Coronary artery (tissue), 2 donors: Measurements from ENCODE around the gene JAZF1.

ENCODE experiments used
- DNase-seq: peaks from one replicate; pipeline ENCODE4 v3.0.0-alpha.2; 2017; ENCODE audit warnings: low spot score
- H3K27ac ChIP-seq, 2 donors: fragments of 200-600 bp; sonication (generic); one replicate each; pipeline ENCODE4 v1.5.1; 2016 to 2019
- H3K4me3 ChIP-seq: fragments of 200-600 bp; sonication (generic); 2 replicates; pipeline ENCODE4 v1.5.1; 2016; ENCODE audit warnings: mild to moderate bottlenecking, moderate library complexity
- TF ChIP-seq, protein P1 (sequence below): fragments of 200-600 bp; sonication (generic); IDR thresholded peaks from one replicate; pipeline ENCODE4 v1.5.1; 2019; ENCODE audit warnings: antibody characterized with exemption

JAZF1 gene

DNA sequence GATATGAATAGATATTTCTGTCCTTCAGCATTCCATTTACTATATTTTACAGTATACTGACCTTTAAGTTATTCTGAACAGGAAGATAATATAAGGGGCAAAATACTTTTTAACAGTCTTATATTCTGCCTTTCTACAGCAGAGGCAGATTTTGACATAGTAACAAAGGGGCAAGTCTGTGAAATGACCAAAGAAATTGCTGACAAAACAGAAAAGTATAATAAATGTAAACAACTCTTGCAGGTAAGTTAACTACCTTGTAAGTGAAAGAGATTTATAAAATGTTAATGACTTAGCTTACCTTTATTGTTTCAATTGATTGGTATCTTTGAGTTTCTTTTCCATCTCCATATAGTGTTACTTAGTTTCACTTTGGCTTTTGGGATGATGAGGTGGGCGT is 384.6 kb downstream of the JAZF1 start:
- TF ChIP-seq, protein P1, sequence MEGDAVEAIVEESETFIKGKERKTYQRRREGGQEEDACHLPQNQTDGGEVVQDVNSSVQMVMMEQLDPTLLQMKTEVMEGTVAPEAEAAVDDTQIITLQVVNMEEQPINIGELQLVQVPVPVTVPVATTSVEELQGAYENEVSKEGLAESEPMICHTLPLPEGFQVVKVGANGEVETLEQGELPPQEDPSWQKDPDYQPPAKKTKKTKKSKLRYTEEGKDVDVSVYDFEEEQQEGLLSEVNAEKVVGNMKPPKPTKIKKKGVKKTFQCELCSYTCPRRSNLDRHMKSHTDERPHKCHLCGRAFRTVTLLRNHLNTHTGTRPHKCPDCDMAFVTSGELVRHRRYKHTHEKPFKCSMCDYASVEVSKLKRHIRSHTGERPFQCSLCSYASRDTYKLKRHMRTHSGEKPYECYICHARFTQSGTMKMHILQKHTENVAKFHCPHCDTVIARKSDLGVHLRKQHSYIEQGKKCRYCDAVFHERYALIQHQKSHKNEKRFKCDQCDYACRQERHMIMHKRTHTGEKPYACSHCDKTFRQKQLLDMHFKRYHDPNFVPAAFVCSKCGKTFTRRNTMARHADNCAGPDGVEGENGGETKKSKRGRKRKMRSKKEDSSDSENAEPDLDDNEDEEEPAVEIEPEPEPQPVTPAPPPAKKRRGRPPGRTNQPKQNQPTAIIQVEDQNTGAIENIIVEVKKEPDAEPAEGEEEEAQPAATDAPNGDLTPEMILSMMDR: no peak
- H3K4me3 ChIP-seq: no peak overlapping the region
- no peak for DNase-seq
- H3K27ac ChIP-seq: no peak overlapping the region

DNA sequence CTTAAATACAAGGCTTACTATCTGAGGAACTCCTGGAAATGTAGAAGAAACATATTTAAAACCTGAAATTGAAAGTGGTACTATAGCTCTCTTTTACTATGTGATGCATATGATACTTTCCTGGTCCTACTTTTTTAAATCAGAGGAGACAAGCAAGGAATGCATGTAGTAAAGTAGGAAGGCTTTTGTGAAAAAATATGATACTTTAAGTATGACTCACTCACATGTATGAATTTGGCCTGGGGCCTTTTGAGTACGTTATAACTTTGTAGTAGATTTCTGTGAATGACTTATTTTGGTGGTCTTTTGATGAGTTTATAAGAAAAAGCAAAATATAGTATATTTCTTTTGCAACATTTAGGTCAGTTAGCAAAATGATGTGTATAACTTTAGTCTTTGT is 386.8 kb downstream of the JAZF1 start:
- Histone ChIP-seq H3K4me3 (no peak overlapping the region), H3K27ac (no peak overlapping the region)
- no peak for DNase-seq
- TF ChIP-seq, protein P1: no peak

DNA sequence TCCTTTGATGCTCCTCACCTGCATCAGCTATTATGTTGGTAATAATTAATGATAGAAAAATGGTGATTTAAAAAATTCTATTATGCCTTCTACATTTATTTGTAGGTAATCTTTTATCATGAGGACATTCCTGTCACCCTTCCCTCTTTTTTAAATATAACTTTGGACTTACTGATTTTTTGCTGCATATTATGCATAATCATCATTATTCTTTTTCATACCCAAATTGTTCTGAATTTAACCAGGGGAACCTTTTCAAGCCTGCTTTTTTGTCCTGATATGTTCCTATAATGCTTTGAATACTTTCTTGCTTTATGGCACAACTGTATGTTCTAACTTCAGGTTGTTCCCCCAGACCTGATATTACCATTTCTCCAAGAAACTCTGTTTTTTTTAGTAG is 392.2 kb downstream of the JAZF1 start:
- TF ChIP-seq, protein P1: no peak
- no peak overlapping the region for H3K4me3 ChIP-seq
- H3K27ac ChIP-seq: no peak overlapping the region
- no peak for DNase-seq

DNA sequence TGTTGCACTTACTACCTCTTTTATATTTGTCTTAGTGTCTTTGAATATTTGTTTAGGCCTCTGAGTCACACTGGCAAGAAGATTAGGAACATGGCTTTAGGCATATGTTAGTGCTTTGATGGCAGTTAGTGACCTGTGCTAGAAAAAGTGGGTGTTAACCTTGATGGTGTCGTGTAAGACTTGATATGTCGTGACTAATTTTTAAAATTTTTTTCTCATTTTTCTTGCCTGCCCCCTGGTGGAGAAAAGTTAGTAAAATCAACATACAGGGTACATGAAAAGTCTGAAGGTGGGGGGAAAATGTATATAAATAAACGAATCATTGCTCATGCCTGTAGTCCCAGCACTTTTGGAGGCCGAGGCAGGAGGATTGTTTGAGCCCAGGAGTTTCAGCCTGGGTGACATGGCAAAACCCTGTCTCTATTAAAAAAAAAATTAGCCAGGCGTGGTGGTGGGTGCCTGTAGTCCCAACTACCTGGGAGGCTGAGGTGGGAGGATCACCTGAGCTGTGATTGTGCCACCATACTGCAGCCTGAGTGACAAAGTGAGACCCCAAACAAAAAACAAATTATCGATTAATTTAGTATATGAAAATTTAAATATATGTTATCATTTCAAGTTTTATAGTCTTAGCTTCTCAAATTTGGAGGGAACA is 396.1 kb downstream of the JAZF1 start:
- DNase-seq: no peak
- no peak overlapping the region for H3K27ac ChIP-seq
- no peak overlapping the region for H3K4me3 ChIP-seq
- TF ChIP-seq, protein P1: peak; percentile 24

DNA sequence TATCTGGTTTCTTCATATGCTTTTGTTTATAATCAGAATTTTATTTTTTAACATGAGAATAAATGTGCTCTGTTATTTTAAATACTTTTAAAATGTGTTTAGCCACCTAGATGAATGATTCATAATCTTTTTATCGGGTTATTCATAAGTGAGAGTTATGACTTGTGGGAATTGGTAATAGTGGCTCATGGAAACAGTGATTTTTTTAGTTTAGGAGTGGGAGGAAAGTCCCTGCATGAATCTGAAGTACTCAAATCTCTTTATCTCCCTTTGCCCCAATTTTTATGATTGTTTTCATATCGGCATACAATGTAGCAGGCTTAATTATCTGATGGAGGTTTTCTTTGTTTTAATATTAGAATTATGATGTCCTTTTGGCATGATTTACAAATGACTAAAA is 397.7 kb downstream of the JAZF1 start:
- Histone ChIP-seq H3K27ac (no peak overlapping the region), H3K4me3 (no peak overlapping the region)
- TF ChIP-seq, protein P1: no peak
- no peak for DNase-seq

DNA sequence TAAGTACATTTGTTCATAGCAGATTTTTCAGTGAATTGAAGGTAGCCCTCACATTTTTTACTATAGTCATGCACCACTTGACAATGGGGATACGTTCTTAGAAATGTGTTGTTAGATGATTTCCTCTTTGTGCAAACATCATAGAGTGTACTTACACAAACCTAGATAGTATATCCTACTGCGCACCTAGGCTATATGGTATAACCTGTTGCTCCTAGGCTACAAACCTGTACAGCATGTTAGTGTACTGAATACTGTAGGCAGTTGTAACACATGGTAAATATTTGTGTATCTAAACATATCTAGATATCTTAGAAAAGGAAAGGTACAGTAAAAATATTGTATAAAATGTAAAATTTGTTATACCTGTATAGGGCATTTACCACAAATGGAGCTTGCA is 399.4 kb downstream of the JAZF1 start:
- no peak for DNase-seq

More for the DNA sequence above, 399.4 kb downstream of the JAZF1 start:
- no peak overlapping the region for H3K27ac ChIP-seq
- TF ChIP-seq, protein P1: no peak
- no peak overlapping the region for H3K4me3 ChIP-seq
